Body of pancreas (tissue), 4 donors: ENCODE results near the gene RAD51B.

Source experiments
- POLR2A ChIP-seq, 3 donors: fragments of 450-650 bp; IDR thresholded peaks; one replicate each; pipeline ENCODE4 v1.6.1; 2016; ENCODE audit warnings: antibody characterized with exemption in 3 of 3, mild to moderate bottlenecking in 2 of 3
- TF ChIP-seq, protein P1 (sequence below), 7 experiments: fragments of 450-650 bp in 4 of 7; fragments of 200-600 bp in 3 of 7; sonication (generic) in 3 of 7; IDR thresholded peaks; one replicate each; pipeline ENCODE4 v1.5.1; 2016 to 2019; ENCODE audit warnings: antibody characterized with exemption in 7 of 7

DNA sequence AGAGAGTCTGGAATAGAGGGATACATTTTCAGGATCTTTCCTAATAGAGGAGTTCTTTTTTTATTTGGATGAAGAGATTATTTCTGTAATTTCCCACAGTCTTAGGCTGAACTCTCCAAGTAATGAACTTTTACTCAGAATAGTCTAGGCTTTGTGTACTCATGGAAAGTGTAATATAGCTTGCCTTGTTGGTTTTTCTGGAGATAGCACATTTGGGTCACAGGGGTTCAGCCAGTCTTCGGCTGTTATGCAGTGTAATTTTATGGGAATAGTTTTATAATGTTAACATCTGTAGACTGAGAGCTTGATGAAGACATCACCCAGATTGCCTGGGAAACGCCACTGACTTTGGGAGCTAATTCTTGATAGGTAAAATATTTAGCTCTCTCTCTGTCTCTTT, 450.8 kb downstream of the RAD51B start:
- TF ChIP-seq, protein P1, sequence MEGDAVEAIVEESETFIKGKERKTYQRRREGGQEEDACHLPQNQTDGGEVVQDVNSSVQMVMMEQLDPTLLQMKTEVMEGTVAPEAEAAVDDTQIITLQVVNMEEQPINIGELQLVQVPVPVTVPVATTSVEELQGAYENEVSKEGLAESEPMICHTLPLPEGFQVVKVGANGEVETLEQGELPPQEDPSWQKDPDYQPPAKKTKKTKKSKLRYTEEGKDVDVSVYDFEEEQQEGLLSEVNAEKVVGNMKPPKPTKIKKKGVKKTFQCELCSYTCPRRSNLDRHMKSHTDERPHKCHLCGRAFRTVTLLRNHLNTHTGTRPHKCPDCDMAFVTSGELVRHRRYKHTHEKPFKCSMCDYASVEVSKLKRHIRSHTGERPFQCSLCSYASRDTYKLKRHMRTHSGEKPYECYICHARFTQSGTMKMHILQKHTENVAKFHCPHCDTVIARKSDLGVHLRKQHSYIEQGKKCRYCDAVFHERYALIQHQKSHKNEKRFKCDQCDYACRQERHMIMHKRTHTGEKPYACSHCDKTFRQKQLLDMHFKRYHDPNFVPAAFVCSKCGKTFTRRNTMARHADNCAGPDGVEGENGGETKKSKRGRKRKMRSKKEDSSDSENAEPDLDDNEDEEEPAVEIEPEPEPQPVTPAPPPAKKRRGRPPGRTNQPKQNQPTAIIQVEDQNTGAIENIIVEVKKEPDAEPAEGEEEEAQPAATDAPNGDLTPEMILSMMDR (IDR thresholded peaks at IDR 0.05) = no peak
- no peak for TF ChIP-seq POLR2A (IDR thresholded peaks at IDR 0.05)
